ENCODE results near the gene CAMSAP1. TPM values are rescaled to one million over a fixed set of nuclear protein-coding genes. Genes with fewer than 3 reads are reported as not detected.
"Not testable (repeated sequence)": the region's sequence is repeated elsewhere in the genome, so short reads cannot be mapped to it uniquely, and the experiment has no call there.

CAMSAP1 gene
- total and polyA plus RNA-seq, 2 donors: 9.9 to 28.5 TPM

DNA sequence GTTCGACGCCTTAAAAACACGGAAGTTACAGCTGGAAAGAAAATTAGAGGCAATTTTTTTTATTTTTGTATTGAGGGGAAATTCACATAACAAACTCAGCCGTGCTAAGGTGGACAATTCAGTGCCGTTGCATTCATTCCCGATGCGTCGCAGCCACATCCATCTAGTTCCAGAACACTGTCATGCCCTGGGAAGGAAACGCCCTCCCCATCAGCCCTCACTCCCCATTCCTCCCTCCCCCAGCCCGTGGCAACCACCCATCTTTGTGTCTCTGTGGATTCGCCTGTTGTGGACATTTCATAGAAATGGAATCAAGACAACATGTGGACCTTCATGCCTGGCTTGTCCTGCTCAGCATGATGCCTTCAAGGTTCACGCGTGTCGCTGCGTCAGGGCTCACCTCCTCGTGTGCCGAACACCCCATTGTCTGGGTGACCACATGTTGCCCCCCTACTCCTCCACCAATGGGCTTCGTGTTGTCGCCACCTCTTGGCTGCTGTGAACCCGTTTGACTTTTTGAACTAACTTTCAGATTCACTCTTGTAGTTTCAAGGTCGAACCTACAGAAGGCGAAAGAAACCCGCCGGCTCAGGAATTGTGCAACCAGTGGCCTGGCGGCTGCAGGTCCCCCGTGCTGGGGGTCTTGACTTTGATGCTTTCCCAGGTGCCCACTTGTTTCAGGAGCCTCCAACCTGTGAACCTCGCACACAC is 17.4 kb upstream of the CAMSAP1 start:
- H3K27me3 ChIP-seq (ENCODE audit: control insufficient read depth in 2 of 2, insufficient read depth in 1 of 2, low read length in 1 of 2): no peaks in the 10 kb centered on the region
- peaks cover 0 to 8% of the 10 kb centered on the region in 2 donors for H3K36me3 ChIP-seq (ENCODE audit: control insufficient read depth in 2 of 2, insufficient read depth in 2 of 2, low read length in 1 of 2)
- WGBS: 92% methylated on average over 27 of the region's 27 CpGs
- no peak for DNase-seq (ENCODE audit: low read depth in 6 of 9, low spot score in 9 of 9)
- H3K9me3 ChIP-seq (ENCODE audit: control insufficient read depth in 2 of 2, insufficient read depth in 1 of 2, low read length in 1 of 2): peaks cover 0 to 2% of the 10 kb centered on the region in 2 donors
- no peak overlapping the region for H3K4me3 ChIP-seq (ENCODE audit: low read length in 2 of 2)
- H3K4me1 ChIP-seq (ENCODE audit: control insufficient read depth in 2 of 2, insufficient read depth in 2 of 2, low read length in 2 of 2): no peaks in the 10 kb centered on the region
- H3K27ac ChIP-seq (ENCODE audit: low read depth in 1 of 2, low read length in 1 of 2): no peak overlapping the region

DNA sequence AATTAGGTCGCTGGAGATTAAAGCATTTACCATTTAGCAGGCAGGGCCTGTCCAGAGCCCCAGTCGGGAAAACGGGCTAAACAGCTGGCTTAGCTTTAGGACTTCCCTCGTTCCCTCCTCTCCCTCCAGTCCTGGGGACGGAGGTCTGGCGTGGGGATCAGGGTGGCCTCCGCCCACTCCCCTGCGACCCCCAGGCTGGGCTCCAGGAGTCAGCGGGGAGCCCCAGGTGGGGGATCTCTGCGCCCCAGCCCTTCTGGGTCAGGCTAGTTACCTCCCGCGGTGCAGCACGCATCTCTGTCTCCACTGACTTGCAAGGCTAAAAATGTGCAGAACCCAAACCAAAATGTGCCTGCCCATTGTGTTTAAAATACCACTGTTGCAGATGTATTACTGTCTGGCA is 16.2 kb upstream of the CAMSAP1 start:
- Histone ChIP-seq H3K9me3 (ENCODE audit: control insufficient read depth in 2 of 2, insufficient read depth in 1 of 2, low read length in 1 of 2) (peaks cover 0 to 14% of the 10 kb centered on the region in 2 donors), H3K27ac (ENCODE audit: low read depth in 1 of 2, low read length in 1 of 2) (no peak overlapping the region), H3K36me3 (ENCODE audit: control insufficient read depth in 2 of 2, insufficient read depth in 2 of 2, low read length in 1 of 2) (peaks cover 0 to 5% of the 10 kb centered on the region in 2 donors), H3K4me3 (ENCODE audit: low read length in 2 of 2) (no peak overlapping the region), H3K4me1 (ENCODE audit: control insufficient read depth in 2 of 2, insufficient read depth in 2 of 2, low read length in 2 of 2) (no peaks in the 10 kb centered on the region), H3K27me3 (ENCODE audit: control insufficient read depth in 2 of 2, insufficient read depth in 1 of 2, low read length in 1 of 2) (no peaks in the 10 kb centered on the region)
- WGBS: 99% methylated on average over 13 of the region's 13 CpGs
- DNase-seq (ENCODE audit: low read depth in 6 of 9, low spot score in 9 of 9): no peak

DNA sequence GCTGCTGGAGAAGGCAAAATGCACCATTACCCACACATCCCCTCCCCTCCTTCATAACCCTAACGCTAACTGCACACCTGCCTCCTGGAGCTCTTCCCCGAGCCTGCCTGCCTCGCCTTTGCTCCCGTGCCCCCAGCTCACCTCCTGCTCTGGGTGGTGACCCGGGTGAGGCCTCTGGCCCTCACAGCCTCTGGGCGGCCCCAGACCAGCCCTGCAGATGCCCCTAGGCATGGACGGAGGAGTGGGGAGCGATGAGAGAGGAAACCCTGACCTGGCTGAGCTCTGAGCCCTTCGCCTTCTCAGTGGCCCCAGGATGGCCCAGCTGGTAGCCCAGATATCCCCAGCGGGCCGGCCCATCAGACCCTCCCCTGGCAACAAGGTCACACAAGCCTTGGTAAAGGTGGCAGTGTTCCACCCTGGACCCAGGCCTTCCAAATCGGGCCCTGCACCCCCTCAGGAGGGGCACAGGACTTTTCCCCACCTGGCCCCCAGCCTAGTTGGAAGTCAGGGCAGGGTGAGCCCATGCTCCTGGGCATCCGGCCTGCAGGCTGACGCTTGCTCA is 14.5 kb upstream of the CAMSAP1 start:
- H3K27me3 ChIP-seq (ENCODE audit: control insufficient read depth in 2 of 2, insufficient read depth in 1 of 2, low read length in 1 of 2): no peaks in the 10 kb centered on the region
- H3K9me3 ChIP-seq (ENCODE audit: control insufficient read depth in 2 of 2, insufficient read depth in 1 of 2, low read length in 1 of 2): peaks cover 0 to 22% of the 10 kb centered on the region in 2 donors
- H3K4me1 ChIP-seq (ENCODE audit: control insufficient read depth in 2 of 2, insufficient read depth in 2 of 2, low read length in 2 of 2): no peaks in the 10 kb centered on the region
- 96% methylated on average over 14 of the region's 14 CpGs for WGBS
- no peak overlapping the region for H3K27ac ChIP-seq (ENCODE audit: low read depth in 1 of 2, low read length in 1 of 2)
- no peak for DNase-seq (ENCODE audit: low read depth in 6 of 9, low spot score in 9 of 9)
- H3K36me3 ChIP-seq (ENCODE audit: control insufficient read depth in 2 of 2, insufficient read depth in 2 of 2, low read length in 1 of 2): peaks cover 0 to 5% of the 10 kb centered on the region in 2 donors
- H3K4me3 ChIP-seq (ENCODE audit: low read length in 2 of 2): no peak overlapping the region

DNA sequence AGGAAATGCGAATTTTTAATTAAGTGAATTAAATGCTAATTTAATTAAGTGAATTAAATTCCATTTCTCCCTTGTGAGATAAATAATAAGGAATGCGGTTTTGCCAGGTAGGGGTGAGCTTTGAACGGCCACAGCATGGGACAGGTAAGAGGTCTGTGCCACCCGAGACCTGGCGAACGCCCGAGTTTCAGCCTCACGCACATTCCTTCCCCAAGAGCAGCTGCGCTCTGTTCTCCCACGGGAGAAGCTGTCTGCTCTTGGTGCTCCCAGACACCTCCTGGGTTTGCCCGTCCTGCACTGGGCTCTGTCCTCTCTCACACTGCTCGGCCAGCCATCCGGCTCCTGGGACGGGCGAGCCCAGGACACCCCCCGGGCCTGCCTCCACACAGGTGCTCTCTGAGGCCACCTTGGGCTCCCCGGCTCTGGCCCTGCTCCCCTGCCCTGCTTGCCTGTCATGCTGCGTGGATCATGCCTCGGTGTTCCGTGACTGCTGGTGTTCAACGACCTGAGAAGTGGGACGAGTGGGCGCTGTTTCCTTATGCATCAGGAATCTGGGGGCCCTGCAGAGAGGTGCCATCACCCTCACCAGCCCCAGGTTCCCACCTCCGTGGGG is 13.7 kb upstream of the CAMSAP1 start:
- no peak for DNase-seq (ENCODE audit: low read depth in 6 of 9, low spot score in 9 of 9)
- no peak overlapping the region for H3K4me3 ChIP-seq (ENCODE audit: low read length in 2 of 2)

DNA sequence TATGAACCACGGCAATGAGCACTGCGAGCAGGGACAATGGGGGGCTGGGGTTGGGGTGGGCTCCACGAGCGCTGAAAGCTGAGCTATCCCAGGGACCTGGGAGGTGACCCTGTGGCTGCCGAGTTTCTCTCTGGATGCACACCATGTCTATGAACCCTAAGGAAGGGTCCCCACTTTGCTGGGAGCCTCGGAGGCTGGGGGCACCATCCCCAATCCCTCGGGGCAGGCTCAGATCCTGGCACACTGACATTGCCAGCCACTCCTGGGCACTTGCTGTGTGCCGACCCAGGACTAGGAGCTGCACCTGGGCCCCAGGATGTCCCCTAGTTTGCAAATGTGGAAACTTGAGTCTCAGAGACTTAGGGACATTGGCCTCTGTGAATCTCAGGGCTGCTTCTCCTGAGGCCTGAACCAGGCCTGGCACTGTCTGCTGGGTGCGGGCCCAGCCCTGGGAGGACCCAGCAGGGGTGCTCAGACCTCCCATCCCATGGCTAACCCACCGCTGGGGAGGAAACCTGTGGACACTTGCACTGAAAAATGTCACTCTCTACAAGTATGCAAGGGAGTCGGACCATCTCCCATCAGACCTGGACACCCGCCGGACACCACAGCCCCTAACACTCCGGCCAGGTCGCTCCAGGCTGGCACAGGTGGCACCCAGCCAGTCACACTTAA is 13.0 kb upstream of the CAMSAP1 start:
- no peak for DNase-seq (ENCODE audit: low read depth in 6 of 9, low spot score in 9 of 9)
- Histone ChIP-seq H3K27ac (ENCODE audit: low read depth in 1 of 2, low read length in 1 of 2) (no peak overlapping the region), H3K27me3 (ENCODE audit: control insufficient read depth in 2 of 2, insufficient read depth in 1 of 2, low read length in 1 of 2) (no peaks in the 10 kb centered on the region), H3K4me3 (ENCODE audit: low read length in 2 of 2) (no peak overlapping the region), H3K36me3 (ENCODE audit: control insufficient read depth in 2 of 2, insufficient read depth in 2 of 2, low read length in 1 of 2) (peaks cover 5 to 14% of the 10 kb centered on the region in 2 donors), H3K9me3 (ENCODE audit: control insufficient read depth in 2 of 2, insufficient read depth in 1 of 2, low read length in 1 of 2) (peaks cover 3 to 27% of the 10 kb centered on the region in 2 donors), H3K4me1 (ENCODE audit: control insufficient read depth in 2 of 2, insufficient read depth in 2 of 2, low read length in 2 of 2) (no peaks in the 10 kb centered on the region)
- 98% methylated on average over 15 of the region's 15 CpGs for WGBS

More for the DNA sequence above, 13.7 kb upstream of the CAMSAP1 start:
- Histone ChIP-seq H3K27ac (ENCODE audit: low read depth in 1 of 2, low read length in 1 of 2) (no peak overlapping the region), H3K27me3 (ENCODE audit: control insufficient read depth in 2 of 2, insufficient read depth in 1 of 2, low read length in 1 of 2) (no peaks in the 10 kb centered on the region), H3K4me1 (ENCODE audit: control insufficient read depth in 2 of 2, insufficient read depth in 2 of 2, low read length in 2 of 2) (no peaks in the 10 kb centered on the region), H3K36me3 (ENCODE audit: control insufficient read depth in 2 of 2, insufficient read depth in 2 of 2, low read length in 1 of 2) (peaks cover 0 to 7% of the 10 kb centered on the region in 2 donors), H3K9me3 (ENCODE audit: control insufficient read depth in 2 of 2, insufficient read depth in 1 of 2, low read length in 1 of 2) (peaks cover 3 to 25% of the 10 kb centered on the region in 2 donors)
- WGBS: 92% methylated on average over 24 of the region's 24 CpGs

DNA sequence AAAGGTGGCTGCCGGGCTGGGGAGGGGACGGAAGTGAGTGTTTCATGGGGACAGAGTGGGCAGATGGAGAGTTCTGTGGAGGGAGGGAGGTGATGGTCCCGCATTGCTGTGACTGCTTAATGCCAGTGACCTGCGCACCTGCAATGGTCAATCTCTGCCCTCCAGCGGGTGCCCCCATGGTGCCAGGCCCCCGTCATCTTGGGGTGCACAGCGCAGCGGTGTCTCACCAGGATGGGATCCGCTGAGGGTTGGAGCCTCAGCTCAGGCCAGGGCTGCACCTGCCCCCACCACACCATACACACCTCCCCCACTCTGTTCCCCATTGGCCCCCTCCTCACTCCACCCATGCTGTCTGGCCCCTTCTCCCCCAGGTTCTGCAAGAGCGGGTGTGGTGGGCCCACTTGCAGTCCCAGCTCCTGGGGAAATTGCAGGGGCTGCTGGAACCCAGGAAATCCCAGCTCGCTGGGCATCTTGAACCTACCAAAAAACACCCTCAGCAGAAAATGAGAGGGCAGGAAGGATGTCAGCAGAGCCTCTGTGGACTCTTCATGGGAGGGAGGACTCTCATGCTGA is 12.1 kb upstream of the CAMSAP1 start:
- Histone ChIP-seq H3K4me1 (ENCODE audit: control insufficient read depth in 2 of 2, insufficient read depth in 2 of 2, low read length in 2 of 2) (no peaks in the 10 kb centered on the region), H3K27ac (ENCODE audit: low read depth in 1 of 2, low read length in 1 of 2) (no peak overlapping the region), H3K4me3 (ENCODE audit: low read length in 2 of 2) (no peak overlapping the region), H3K9me3 (ENCODE audit: control insufficient read depth in 2 of 2, insufficient read depth in 1 of 2, low read length in 1 of 2) (peaks cover 7 to 37% of the 10 kb centered on the region in 2 donors), H3K27me3 (ENCODE audit: control insufficient read depth in 2 of 2, insufficient read depth in 1 of 2, low read length in 1 of 2) (no peaks in the 10 kb centered on the region), H3K36me3 (ENCODE audit: control insufficient read depth in 2 of 2, insufficient read depth in 2 of 2, low read length in 1 of 2) (peaks cover 15 to 24% of the 10 kb centered on the region in 2 donors)
- over 99% methylated on average over 11 of the region's 11 CpGs for WGBS
- DNase-seq (ENCODE audit: low read depth in 6 of 9, low spot score in 9 of 9): no peak

DNA sequence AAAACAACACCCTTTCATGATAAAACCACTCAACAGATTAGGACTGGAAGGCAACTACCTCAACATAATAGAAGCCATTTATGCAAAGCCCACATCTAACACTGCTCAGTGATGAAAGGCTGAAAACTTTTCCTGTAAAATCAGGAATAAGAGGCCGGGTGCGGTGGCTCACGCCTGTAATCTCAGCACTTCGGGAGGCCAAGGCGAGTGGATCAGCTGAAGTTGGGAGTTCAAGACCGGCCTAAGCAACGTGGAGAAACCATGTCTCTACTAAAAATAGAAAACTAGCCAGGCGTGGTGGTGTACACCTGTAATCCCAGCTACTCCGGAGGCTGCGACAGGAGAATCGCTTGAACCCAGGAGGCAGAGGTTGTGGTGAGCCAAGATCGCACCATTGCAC is 8.9 kb upstream of the CAMSAP1 start:
- H3K9me3 ChIP-seq (ENCODE audit: control insufficient read depth in 2 of 2, insufficient read depth in 1 of 2, low read length in 1 of 2): peaks cover 7 to 53% of the 10 kb centered on the region in 2 donors
- 94% methylated on average over 12 of the region's 12 CpGs for WGBS
- peaks cover 26 to 31% of the 10 kb centered on the region in 2 donors for H3K36me3 ChIP-seq (ENCODE audit: control insufficient read depth in 2 of 2, insufficient read depth in 2 of 2, low read length in 1 of 2)
- DNase-seq (ENCODE audit: low read depth in 6 of 9, low spot score in 9 of 9); H3K4me1 ChIP-seq (ENCODE audit: control insufficient read depth in 2 of 2, insufficient read depth in 2 of 2, low read length in 2 of 2); H3K27ac ChIP-seq (ENCODE audit: low read depth in 1 of 2, low read length in 1 of 2); H3K27me3 ChIP-seq (ENCODE audit: control insufficient read depth in 2 of 2, insufficient read depth in 1 of 2, low read length in 1 of 2); H3K4me3 ChIP-seq (ENCODE audit: low read length in 2 of 2): not testable (repeated sequence)

DNA sequence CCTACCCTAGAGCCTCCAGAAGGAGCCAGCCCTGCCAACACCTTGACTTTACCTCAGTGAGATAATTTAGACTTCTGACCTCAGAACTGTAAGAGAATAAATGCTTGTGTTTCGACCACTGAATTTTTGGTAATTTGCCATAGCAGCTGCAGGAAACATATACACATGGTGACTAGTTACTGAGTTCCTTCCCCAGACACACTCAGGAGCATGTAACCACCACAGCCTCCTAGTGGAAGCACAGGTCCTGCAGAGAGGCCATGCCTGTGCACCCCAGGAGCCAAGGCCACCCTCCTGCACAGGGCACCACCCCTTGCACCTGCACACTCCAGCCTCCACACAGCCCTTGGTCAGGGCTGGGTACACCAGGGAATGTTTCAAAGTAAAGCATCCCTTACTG is 7.6 kb upstream of the CAMSAP1 start:
- WGBS: 96% methylated on average over 1 of the region's 1 CpG
- Histone ChIP-seq H3K36me3 (ENCODE audit: control insufficient read depth in 2 of 2, insufficient read depth in 2 of 2, low read length in 1 of 2) (peaks cover 30 to 31% of the 10 kb centered on the region in 2 donors), H3K4me3 (ENCODE audit: low read length in 2 of 2) (no peak overlapping the region)

More for the DNA sequence above, 7.6 kb upstream of the CAMSAP1 start:
- no peaks in the 10 kb centered on the region for H3K27me3 ChIP-seq (ENCODE audit: control insufficient read depth in 2 of 2, insufficient read depth in 1 of 2, low read length in 1 of 2)
- no peak overlapping the region for H3K27ac ChIP-seq (ENCODE audit: low read depth in 1 of 2, low read length in 1 of 2)
- peaks cover 7 to 52% of the 10 kb centered on the region in 2 donors for H3K9me3 ChIP-seq (ENCODE audit: control insufficient read depth in 2 of 2, insufficient read depth in 1 of 2, low read length in 1 of 2)
- no peak for DNase-seq (ENCODE audit: low read depth in 6 of 9, low spot score in 9 of 9)
- no peaks in the 10 kb centered on the region for H3K4me1 ChIP-seq (ENCODE audit: control insufficient read depth in 2 of 2, insufficient read depth in 2 of 2, low read length in 2 of 2)

All from thymus (tissue), 11 donors.